ENCODE results near the gene TSR1.

TSR1 gene

DNA sequence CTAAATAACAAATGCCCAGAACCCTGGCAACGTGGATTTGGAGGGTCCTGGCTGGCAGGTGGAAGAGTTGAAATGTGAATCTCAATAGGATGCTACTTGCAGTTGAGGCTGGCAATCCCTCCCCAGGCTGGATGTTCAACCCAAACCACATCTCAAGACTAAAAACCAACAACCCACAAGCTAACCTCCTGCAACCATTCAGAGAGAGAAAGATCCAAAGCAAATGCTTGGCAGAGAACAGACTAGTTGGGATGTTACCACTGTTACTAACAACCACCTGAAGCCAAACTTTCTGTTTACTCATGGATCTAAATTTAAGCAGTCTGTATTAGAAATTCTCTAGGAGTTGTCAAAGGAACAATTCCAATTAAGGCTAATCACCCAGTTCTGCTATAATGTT, 60.5 kb downstream of the TSR1 start:
- no peak for DNase-seq

GRCh38 chr17:2274414-2274813, 61.8 kb downstream of the TSR1 start:
- DNase-seq, result no peak

Measured in NCI-H1105 (cell line).